BJ (cell line): ENCODE data around the gene TMCO2. TPM values are rescaled to one million over a fixed set of nuclear protein-coding genes. Genes with fewer than 3 reads are reported as not detected.
A peak's percentile ranks its signal among the peaks of the same experiment; 100 is the strongest.

Experiments
- CTCF ChIA-PET: fragments of 350-600 bp; formaldehyde crosslinking; extraction: SDS; loops from one replicate; lab custom pipeline; 2021; ENCODE audit warnings: antibody characterized with exemption, inconsistent platforms; lab: Yijun Ruan, JAX
- POLR2A ChIA-PET: fragments of 300-600 bp; sonication (Branson Sonifier 250); formaldehyde crosslinking; extraction: SDS; loops from one replicate; lab custom pipeline; 2021; ENCODE audit warnings: antibody characterized with exemption; lab: Charles Lee
- DNase-seq: peaks from one replicate; pipeline ENCODE4 v3.0.0-alpha.2; 2011; ENCODE audit warnings: low read depth
- H3K27me3 ChIP-seq: 2 replicates; pipeline ENCODE4 v1.6.0; 2011; ENCODE audit warnings: low read length; ENCODE audit not compliant: control insufficient read depth, insufficient read depth
- H3K36me3 ChIP-seq: 2 replicates; pipeline ENCODE4 v1.5.1; 2011; ENCODE audit warnings: low read length; ENCODE audit not compliant: control insufficient read depth, insufficient read depth
- H3K4me3 ChIP-seq: 2 replicates; pipeline ENCODE4 v1.5.1; 2011; ENCODE audit warnings: low read depth, mild to moderate bottlenecking, control low read depth, low read length
- CTCF ChIP-seq: IDR thresholded peaks from 2 replicates; pipeline ENCODE4 v1.5.1; 2011; ENCODE audit warnings: low read depth, mild to moderate bottlenecking, control low read depth, inconsistent platforms, low read length, moderate library complexity; ENCODE audit not compliant: insufficient read depth
- polyA plus RNA-seq: library from polyadenylated mRNA; depleted of rRNA; stranded (reverse); fragments of >200 nt; gene quantifications from 2 replicates; pipeline ENCODE4 v1.2.3, GENCODE V29; 2011

Gene TMCO2
- polyA plus RNA-seq, 1 experiment, result not detected

DNA sequence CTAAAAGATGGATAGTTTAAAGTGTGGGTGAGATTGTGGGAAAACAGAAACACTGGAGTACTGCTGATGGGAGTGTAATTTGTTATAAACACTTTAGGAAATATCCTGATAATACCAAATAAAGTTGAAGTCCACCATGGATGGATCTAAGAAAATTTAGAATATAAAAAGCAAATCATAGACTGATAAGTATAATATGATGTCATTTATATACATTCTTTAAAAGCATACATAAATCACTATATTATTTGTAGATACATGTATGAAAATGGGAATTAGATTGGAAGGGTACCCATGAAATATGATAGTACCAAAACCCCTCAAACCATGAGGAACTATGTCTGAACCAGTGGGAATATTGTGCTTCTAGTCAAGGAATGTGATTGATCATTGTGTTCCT lies 18.2 kb downstream of the TMCO2 start:
- peaks cover 12% of the 10 kb centered on the region for H3K36me3 ChIP-seq
- H3K27me3 ChIP-seq, result no peaks in the 10 kb centered on the region
- CTCF ChIA-PET, result interaction anchor here (2.2 kb wide), 1 partner anchor 139 kb away, joined by 4 read pairs; no protein-coding TSS in a partner anchor
- no peak for TF ChIP-seq CTCF
- POLR2A ChIA-PET, result interaction anchor here (0.7 kb wide), 1 partner anchor 8 kb away, joined by 5 read pairs; no protein-coding TSS in a partner anchor
- no peak overlapping the region for H3K4me3 ChIP-seq
- DNase-seq, result no peak

DNA sequence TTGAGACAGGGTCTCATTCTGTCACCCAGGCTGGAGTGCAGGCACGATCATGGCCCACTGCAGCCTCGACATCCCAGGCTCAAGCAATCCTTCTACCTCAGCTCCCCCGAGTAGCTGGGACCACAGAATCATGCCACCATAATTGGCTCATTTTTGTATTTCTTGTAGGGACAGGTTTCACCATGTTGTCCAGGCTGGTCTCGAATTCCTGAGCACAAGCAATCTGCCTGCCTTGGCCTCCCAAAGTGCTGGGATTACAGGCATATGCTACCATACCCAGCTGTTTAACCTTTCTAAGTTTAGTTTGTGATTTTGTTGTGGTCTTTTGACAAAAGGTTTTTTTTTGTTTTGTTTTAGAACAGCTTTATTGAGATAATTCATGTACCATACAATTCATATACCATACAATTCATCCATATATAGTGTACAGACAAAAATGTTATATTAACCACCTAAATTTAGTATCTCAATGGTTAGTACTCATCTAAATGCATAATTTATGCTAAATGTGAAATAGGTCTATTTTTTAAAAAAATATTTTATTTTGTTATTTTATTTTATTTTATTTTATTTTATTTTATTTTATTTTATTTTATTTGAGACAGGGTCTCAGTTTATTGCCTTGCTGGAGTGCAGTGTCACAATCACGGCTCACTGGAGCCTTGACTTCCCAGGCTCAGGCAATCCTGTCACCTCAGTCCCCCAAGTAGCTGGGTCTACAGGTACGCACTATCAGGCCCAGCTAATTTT lies 19.2 kb downstream of the TMCO2 start:
- TF ChIP-seq CTCF, result no peak
- H3K4me3 ChIP-seq, result no peak overlapping the region
- POLR2A ChIA-PET, result interaction anchor here (0.7 kb wide), 1 partner anchor 9 kb away, joined by 5 read pairs; no protein-coding TSS in a partner anchor
- CTCF ChIA-PET, result interaction anchor here (0.6 to 1.1 kb wide), 2 partner anchors 138 to 561 kb away, joined by 3 to 4 read pairs; no protein-coding TSS in a partner anchor
- DNase-seq, result no peak
- H3K27me3 ChIP-seq, result no peaks in the 10 kb centered on the region
- H3K36me3 ChIP-seq, result peaks cover 9% of the 10 kb centered on the region

- no peak overlapping the region for H3K4me3 ChIP-seq
- CTCF ChIA-PET, result no interaction called here
- no peak for TF ChIP-seq CTCF
- DNase-seq, result peak; percentile 70
- peaks cover 7% of the 10 kb centered on the region for H3K36me3 ChIP-seq
- no peaks in the 10 kb centered on the region for H3K27me3 ChIP-seq
- POLR2A ChIA-PET, result no interaction called here
Measured at GRCh38 chr1:40267767-40268187, 20.0 kb downstream of the TMCO2 start.

GRCh38 chr1:40268211-40268610 lies 20.5 kb downstream of the TMCO2 start:
- ChIA-PET POLR2A (no interaction called here), CTCF (no interaction called here)
- TF ChIP-seq CTCF, result no peak
- no peaks in the 10 kb centered on the region for H3K27me3 ChIP-seq
- H3K4me3 ChIP-seq, result no peak overlapping the region
- peaks cover 8% of the 10 kb centered on the region for H3K36me3 ChIP-seq
- no peak for DNase-seq

GRCh38 chr1:40270152-40270834 lies 22.6 kb downstream of the TMCO2 start:
- POLR2A ChIA-PET, result no interaction called here
- CTCF ChIA-PET, result interaction anchor here (1.2 kb wide), 1 partner anchor 68 kb away, joined by 6 read pairs; no protein-coding TSS in a partner anchor
- no peak for TF ChIP-seq CTCF
- Histone ChIP-seq H3K36me3 (peaks cover 10% of the 10 kb centered on the region), H3K27me3 (no peaks in the 10 kb centered on the region), H3K4me3 (no peak overlapping the region)
- no peak for DNase-seq
